Suppressor macrophage treated with lipopolysaccharide for 4 hours (primary cell): ENCODE results near the gene PPARG.
"Not testable (repeated sequence)": the region's sequence is repeated elsewhere in the genome, so short reads cannot be mapped to it uniquely, and the experiment has no call there.

ENCODE experiments used
- DNase-seq: peaks from one replicate; pipeline ENCODE4 v3.0.0-alpha.2; 2020

The PPARG gene

GRCh38 chr3:12445523-12446240, 156.8 kb downstream of the PPARG start:
- no peak for DNase-seq

- no peak for DNase-seq
Observed at GRCh38 chr3:12446298-12446697, 157.4 kb downstream of the PPARG start.

DNA sequence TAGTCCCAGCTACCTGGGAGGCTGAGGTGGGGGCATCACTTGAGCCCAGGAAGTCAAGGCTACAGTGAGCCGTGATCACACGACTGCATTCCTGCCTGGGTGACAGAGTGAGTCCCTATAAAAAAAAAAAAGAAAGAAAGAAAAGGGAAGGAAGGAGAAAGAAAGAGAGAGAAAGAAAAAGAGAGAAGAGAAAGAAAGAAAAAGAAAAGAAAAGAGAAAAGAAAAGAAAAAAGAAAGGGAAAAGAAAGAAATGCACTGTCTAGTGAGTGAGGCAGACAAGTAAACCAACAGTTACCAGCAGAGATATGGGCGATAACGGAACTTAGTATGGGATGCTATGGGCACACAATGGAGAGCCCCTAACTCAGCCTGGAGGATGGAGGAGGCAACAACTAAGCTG, 158.2 kb downstream of the PPARG start:
- no peak for DNase-seq

DNA sequence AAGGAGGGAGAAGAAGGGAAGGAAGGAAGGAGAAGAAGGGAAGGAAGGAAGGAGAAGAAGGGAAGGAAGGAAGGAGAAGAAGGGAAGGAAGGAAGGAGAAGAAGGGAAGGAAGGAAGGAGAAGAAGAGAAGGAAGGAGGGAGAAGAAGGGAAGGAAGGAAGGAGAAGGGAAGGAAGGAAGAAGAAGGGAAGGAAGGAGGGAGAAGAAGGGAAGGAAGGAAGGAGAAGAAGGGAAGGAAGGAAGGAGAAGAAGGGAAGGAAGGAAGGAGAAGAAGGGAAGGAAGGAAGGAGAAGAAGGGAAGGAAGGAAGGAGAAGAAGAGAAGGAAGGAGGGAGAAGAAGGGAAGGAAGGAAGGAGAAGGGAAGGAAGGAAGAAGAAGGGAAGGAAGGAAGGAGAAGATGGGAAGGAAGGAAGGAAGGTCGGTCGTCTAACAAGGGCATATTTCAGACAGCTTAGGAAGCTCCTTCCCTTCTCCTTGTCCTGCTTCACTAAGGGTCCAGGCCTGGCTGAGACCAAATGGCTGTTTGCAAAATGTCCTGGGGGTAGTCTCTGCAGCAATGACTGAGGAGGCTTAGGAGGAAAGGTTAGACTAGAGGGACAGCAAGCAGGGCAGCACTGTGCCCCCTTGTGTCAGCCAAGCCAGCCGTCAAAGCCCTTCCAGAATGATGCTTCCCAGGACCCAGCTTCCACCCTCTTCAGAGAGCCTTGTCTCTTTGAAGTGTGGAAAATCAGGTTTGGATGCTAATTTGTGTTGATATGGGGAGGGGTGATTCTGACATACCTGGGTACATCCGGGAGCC, 159.7 kb downstream of the PPARG start:
- not testable (repeated sequence) for DNase-seq

DNA sequence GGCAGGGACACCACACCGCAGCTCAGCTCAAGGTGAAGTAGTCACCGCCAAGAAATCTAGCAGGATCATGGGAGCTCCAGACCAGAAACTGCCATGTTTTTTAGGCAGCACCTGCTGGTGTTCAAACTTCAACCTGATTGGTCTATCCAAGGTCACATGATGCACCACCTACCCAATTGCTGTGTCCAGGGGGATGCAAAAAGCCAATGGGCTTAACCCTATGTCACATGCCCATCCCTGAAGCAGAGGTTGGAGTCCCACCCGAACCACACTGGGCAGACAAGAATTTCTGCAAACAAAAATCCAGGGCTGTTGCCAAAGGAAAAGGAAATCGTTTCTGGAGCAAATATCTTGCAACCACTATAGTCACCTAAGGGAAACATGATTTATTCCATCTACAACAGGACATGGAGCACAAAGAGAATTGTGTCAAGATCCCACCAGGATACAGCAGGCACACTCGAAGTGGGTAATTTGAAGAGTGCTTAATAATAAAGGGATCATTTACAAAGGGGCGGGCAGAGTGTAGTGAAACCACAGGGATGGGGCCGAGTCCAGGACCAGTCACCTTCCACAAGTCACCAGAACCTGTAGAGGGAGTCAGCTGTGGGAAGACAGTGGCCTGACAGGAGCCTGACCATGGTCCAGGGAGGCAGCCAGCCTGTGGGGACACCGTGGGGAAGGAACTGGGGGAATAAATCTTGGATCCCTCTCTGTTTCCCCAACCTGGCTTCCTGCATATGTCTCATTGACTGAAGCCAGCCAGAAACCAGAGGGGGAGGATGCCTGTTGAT, 161.2 kb downstream of the PPARG start:
- no peak for DNase-seq

GRCh38 chr3:12451481-12451880, 162.6 kb downstream of the PPARG start:
- DNase-seq = no peak

DNA sequence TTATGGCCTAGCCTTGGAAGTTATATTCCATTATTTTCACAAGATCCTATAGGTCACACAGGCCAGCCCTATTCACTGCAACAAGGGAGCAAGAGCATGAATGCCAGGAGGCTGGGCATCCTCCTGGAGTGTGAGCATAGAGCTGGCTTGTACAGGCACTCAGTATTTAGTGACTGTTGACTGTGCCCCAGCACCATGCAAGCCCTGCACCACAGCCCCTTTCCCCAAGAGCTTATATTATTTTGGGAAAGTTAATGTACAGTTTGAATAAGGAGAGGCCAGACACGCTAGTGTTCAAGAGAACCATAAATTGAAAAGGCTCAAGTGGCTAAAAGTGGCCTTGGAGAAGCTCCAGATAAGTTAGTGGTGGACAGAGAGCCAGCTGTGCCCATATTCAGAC, 163.1 kb downstream of the PPARG start:
- DNase-seq = no peak

GRCh38 chr3:12452361-12453330, 163.8 kb downstream of the PPARG start:
- no peak for DNase-seq

DNA sequence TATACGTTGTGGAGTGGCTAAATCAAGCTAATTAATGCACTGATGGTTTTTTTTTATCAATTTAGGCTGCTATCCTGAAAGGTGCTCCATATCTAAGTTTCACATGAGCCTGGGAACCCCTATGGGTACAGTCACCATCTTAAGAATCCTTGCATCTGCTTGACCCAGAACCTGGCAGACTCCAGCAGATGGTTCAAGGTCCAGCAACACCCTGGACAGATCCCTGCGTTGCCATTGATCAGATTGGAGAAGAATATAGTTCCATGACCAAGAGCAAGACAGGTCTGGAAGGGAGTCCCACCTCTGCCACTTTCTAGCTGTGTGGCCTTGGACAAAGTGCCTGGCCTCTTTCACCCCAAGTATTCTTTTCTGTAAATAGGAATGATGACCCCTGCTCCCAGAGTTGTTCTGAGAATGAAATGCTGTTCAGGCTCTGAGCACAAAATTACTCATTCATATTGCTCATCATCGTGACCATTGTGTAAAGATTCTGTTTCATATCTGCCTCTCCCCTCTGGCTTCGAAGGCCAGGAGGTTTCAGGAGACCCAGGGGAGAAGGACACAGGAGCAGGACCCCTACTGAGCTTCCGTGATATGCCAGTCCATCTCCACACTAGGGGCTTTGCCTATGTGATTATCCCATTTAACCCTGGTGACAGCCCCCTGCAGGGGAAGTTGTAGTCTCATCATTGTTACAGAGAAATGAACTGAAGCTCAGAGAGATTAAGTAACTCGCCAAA, 165.4 kb downstream of the PPARG start:
- DNase-seq = peak; percentile 50

- peak; percentile 11 for DNase-seq
Observed at GRCh38 chr3:12454816-12455121, 165.9 kb downstream of the PPARG start.

GRCh38 chr3:12455740-12456139, 166.9 kb downstream of the PPARG start:
- no peak for DNase-seq

DNA sequence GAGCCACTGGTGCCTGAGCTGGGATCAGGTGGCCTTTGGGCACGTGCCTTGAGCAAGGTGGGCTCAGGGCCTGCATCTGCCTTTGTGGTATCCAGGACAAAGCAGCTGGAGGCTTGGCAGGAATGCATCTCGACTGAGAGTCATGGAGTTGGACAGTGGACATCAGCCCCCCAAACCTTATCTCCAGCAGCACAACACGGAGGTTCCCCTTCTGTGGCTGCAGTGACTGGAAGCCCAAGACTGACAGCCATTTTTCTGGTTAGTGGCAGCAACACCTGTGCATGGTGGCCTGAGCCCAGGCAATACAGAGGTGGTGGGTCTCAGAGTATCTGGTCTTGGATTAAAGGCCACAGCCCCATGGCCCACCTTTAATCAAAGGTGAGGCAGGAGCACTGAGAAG, 167.6 kb downstream of the PPARG start:
- DNase-seq = no peak

GRCh38 chr3:12457380-12457779, 168.5 kb downstream of the PPARG start:
- not testable (repeated sequence) for DNase-seq

DNA sequence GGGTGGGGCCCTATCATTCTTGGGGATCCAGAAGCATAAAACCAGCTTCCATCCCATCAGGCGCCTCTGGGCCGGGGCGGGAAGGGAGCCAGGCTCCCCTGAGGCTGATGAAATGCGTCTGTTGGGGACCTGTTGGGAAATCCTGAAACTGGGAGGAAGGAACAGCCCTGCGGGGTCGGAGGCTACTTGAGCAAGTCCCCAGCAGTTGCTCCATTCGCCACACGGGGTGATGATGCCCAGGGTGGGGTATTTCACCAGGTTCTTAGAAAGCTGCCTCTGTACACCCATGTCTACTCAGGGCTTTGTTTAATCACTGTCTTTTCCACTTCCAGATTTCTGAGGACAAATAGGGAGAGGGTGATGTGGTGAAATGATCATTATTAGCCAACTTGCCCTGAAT, 170.0 kb downstream of the PPARG start:
- DNase-seq = peak; percentile 90

- no peak for DNase-seq
Observed at GRCh38 chr3:12460127-12460526, 171.3 kb downstream of the PPARG start.

DNA sequence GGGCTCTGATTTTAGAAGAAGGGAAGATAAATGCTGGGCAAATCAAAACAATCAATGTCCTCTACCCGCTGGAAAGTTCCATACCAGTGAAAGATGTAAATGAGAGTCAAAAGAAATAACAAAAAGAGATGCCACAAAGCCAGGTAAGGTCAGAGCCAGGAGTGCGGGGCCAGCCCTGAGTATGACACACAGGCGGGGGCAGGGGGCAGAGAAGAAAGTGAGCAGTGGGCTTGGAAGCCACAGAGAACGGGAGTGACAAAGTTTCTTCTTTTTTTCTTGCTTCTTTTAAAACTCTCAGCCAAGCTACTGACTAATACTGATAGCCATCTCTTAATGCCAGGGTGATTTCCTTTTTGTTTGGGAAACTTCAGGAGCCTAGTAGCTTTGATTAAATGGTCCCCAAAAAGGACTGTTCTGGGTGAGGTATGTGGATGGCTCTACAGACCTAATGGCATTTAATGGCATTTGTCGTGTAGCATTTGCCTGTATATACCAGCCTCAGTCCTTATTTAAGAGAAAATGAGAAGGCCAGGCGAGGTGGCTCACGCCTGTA, 172.3 kb downstream of the PPARG start:
- no peak for DNase-seq

DNA sequence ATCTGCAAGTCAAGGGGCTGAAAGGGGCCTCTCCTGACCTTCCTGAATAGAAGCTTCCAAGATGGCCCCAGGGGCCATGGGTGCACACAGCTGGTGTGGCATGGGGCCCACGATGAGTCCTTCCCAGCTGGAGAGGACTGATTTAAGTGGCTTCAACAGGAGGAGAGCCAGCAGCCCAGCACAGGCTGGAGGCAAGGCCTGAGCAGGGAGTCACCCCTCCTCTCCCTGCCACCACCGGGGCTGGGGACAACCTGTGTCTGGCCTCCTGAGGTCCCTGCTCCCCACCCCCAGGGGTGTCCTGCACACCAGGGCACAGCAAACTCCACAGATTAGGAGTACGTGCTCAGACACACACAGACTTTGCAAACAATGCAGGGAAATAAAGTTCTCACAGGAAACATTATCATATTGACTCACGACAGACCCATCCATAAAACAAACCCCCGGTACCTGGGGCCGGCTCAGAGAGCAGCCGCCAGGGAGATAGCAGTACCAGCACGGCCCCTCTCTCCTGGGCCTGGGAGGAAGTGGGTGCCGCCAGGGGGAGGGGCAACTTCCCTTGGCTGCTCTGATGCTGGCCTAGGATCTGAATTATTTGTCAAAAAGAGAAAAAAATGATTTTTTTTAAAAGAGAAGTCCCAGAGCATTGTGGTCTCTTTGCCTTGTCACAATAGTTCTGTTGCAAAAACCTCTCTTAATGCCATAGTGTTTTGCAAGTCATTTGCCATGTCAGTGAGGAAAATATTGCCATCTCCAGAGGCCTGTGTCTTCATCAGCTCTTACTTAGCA, 173.5 kb downstream of the PPARG start:
- peak; percentile 42 for DNase-seq

GRCh38 chr3:12463686-12464085, 174.8 kb downstream of the PPARG start:
- DNase-seq = no peak

DNA sequence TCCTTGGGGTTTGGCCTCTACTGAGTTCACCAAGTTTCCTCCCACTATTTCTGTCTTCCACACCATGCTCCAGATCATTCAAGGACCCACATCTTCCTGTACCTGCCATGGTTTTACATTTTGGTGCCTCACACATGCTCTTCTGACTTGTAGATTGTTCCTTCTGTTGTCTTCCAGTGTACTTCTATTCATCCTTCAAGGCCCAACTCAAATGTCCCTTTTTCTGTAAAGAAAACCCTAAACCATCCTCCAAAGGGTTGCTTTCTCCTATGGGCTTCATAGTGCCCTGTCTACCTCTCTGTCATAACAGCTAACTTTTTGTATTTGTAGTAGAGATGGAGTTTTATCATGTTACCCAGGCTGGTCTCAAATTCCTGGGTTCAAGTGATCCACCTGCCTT, 175.3 kb downstream of the PPARG start:
- no peak for DNase-seq

GRCh38 chr3:12465151-12465835, 176.4 kb downstream of the PPARG start:
- no peak for DNase-seq
